EL (cell line): Measurements from ENCODE around the gene TTL.
"Not testable (repeated sequence)": the region's sequence is repeated elsewhere in the genome, so short reads cannot be mapped to it uniquely, and the experiment has no call there.

ENCODE experiments used
- DNase-seq: peaks from one replicate; pipeline ENCODE4 v3.0.0-alpha.2; 2016

TTL gene

GRCh38 chr2:112481528-112482233 is at the start of gene TTL:
TTL (plus strand) TSS chr2:112482156; CDS start chr2:112482345, 189 bp downstream.
- DNase-seq = peak; percentile 65

DNA sequence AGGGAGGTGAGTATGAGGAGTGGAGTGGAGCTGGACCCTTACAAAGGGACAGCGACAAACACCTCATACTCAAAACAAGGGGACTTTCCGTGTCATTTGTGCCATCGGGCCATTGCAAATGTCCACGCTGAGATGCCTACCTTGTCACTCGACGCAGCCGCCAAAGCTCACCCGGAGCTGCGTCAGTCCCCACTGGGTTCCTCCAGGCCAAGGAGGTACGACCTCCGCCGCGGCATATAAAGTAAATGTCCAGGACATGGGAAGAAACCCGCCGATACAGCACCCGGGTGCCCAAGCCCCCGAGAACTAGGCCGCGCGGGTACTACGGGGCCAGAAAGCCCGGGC is 49.6 kb upstream of the TTL start:
- DNase-seq = not testable (repeated sequence)

DNA sequence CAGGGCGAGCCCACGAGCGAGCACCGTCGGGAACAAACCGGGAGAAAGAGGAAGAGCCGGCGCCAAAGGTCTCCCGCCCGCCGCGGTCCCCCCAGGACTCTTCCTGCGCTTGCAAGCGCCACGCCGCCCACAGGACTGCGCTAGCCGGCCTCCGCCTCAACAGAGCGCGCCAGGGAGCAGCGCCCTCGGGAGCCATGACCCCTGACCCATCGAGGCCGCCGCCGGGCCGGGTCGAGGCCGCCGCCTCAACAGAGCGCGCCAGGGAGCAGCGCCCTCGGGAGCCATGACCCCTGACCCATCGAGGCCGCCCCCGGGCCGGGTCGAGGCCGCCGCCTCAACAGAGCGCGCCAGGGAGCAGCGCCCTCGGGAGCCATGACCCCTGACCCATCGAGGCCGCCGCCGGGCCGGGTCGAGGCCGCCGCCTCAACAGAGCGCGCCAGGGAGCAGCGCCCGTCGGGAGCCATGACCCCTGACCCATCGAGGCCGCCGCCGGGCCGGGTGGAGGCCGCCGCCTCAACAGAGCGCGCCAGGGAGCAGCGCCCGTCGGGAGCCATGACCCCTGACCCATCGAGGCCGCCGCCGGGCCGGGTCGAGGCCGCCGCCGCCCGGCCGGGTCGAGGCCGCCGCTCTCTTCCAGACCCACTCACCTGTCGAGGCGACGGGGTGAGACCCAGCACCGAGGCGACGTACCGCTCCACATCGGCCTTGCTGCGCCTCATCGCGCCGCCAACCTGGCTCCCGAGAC is 49.0 kb upstream of the TTL start:
- not testable (repeated sequence) for DNase-seq

GRCh38 chr2:112433480-112433879 is 48.5 kb upstream of the TTL start, which contains the start of gene RGPD8:
RGPD8 (minus strand) TSS chr2:112433645; CDS start chr2:112433453, 192 bp downstream.
- peak; percentile 86 for DNase-seq

- no peak for DNase-seq
Measured at GRCh38 chr2:112433932-112434730, 47.8 kb upstream of the TTL start.

DNA sequence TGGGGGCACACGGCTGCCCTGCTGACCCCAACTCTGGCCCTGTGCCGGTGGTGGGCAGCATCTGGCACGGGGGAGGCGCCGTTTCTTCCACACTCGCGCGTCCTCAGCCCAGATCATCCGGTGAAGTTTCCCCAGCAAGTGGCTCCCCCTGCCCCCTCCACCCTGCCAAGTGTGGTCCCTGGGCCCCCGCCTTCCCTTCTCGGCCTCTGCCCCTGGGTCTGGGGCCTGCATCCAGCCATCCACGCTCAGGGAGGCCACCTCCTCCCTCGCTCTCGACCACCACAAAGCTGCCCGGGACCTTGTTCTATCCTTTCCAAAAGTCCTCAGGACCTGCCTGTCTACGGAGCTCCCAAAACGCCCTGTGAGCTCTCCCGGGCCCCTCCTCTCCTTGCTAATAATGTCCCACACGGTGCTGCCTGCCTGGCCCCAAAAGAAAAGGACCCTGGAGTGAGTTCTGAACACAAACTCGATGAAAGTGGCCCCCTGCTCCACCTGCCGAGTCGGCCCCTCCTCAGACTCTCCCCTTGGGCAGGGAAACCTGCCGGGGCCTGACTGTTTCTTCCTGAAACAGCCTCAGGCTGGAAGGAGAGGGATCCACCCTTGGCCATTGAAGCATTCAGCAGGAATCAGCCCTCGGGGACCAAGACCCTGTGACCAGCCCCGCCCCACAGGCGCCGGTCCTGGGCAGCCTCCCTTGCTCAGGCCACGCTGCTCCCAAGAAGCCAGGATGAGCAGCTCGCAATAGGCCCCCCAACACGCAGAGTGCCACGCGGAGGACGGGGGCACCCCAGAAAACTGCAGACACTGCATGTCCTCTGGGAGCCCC is 46.9 kb upstream of the TTL start:
- DNase-seq = not testable (repeated sequence)

GRCh38 chr2:112435716-112436431 is 46.1 kb upstream of the TTL start:
- DNase-seq = not testable (repeated sequence)

- not testable (repeated sequence) for DNase-seq
Measured at GRCh38 chr2:112436993-112437392, 45.0 kb upstream of the TTL start.

- DNase-seq = not testable (repeated sequence)
Measured at GRCh38 chr2:112437405-112437831, 44.5 kb upstream of the TTL start.

DNA sequence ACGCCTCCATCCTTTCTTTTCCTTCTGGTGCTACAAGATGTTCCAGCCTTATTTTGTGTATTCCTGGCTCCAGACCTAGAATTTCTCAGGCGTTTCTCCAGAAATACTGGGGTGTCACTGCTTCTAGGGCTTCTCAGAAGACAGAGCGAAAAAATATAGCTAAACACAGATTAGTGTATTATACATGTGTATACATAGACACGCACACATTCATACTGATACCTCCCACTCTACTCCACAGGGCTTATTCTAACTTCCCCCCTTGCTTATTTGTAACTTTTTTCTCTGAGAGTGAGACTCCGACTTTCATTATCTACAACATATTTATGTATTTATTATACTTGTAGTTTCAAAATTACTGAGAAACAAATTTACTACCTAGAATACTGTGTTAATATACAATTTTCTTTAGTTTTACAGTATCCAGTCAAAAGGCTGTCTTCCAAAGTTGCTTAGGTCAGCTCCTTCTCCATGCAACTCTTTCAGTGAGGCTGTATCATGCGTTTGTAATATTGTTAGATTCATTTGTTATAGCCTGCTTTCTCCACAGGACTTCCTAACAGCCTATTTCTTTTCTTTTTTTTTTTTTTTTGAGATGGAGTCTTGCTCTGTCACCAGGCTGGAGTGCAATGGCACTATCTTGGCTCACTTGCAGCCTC is 43.2 kb upstream of the TTL start:
- DNase-seq = not testable (repeated sequence)

- DNase-seq = not testable (repeated sequence)
Measured at GRCh38 chr2:112444256-112444655, 37.7 kb upstream of the TTL start.

DNA sequence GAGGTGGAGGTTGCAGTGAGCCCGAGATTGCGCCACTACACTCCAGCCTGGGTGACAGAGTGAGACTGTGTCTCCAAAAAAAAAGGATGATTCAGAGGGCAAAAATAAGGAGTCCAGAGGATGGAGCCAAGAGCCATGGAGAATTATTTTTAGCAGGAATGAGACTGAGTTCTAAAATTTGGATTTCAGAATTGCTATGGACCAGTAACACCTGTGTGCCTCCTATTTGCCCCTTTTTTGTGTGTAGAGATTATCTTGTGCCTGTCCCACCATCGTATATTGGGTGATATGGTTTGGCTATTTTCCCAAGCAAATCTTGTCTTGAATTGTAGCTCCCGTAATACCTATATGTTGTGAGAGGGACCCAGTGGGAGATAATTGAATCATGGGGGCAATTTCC is 32.1 kb upstream of the TTL start:
- no peak for DNase-seq

- no peak for DNase-seq
Measured at GRCh38 chr2:112451317-112451716, 30.6 kb upstream of the TTL start.

DNA sequence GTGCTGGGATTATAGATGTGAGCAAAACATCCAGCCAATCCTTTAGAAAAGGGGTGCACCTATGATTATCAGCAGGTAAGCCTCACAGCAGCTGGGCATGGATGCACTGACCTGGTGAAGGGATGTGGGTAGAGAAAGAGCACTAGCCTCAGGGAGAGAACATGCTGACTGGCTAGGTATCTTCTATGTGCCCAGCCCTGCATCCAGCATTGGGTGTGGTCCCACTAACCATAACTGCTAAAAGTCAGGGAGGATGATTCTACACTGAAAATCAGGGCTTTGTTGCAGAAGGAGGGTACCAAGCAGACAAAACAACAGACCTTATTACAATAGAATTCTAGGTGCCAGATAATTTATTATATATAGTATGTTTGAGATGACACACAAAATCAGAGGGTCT is 27.4 kb upstream of the TTL start:
- DNase-seq = no peak

DNA sequence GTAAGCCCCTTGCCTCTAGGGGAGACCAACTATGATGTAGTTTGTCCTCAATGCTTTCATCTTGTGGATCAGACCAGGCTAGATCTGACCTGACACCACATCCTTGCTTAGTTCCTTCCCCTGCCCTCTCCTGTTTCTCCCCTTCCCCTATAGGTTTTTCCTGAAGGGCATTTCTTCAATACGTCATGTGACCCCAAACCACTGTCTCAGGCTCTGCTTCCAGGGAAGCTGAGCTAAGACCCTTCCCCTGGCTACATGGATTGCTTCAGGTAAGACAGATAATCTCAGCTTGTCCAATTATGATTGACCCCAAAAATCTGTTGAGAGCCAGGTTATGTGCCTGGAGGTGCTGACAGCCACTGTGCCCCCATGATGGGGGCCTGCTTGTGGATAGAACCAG is 22.6 kb upstream of the TTL start:
- no peak for DNase-seq

DNA sequence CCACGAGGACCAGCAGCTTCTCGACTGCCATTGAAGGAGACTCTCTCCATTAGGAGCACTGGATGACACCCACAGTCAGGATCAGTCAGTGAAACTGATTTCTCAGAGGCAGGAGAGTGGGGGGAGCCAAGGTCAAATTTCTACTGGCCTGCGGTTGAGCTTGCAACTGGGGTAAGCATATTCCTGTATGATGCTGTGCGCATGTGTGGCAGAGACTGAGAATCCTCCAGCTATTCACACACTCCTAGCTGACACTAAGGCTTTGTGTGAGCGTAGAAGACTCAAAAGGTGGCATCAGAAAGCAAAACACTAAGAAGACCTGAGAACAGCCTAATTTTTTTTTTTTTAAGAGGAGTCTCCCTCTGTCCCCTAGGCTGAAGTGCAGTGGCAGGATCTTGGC is 19.8 kb upstream of the TTL start:
- no peak for DNase-seq

DNA sequence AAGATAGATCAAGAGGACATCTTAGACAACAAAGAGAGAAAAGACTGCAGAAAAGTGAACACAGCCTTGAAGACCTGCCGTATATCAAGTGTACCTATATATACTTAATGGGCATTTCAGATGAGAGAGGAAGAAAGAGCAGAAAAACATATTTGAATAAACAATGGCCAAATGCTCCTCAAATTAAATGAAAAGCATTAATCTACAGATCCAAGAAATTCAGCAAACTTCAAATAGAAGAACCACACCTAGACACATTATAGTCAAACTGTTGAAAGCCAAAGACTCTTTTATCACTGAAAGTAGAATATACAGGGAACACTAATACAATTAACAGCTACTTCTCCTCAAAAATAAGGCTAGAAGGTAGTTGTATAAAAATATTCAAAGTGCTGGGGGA is 18.7 kb upstream of the TTL start:
- DNase-seq = no peak

- DNase-seq = no peak
Measured at GRCh38 chr2:112465382-112465781, 16.6 kb upstream of the TTL start.

DNA sequence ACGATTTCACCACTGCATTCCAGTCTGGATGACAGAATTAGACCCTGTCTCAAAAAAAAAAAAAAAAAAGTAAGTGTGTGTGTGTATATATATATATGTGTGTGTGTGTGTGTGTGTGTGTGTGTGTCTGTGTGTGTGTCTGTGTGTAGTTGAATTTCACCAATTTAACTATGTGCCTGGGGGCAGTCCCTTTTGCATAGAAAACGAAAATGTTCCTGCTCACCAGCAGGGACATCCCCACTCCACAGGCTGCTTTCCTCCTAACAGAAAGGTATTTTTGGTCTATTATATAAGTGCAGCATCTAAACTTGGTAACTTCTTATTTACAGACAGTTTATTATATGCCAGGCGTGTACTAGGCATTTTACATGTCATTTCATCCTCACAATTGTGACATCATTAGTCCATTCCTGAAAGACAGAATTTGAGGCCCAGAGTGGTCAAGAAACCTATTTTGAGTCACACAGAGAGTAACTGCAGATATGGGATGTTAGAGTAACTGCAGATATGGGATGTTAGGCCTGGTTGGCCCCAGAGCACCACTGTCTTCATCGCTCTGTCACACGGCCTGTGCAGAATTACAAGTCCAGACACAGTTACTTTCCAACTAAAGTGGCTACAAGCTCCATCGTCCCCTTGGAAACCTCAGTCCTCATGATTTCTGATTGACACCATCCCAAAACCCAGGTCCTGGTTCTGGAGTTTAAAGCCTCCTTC is 9.3 kb upstream of the TTL start:
- no peak for DNase-seq

DNA sequence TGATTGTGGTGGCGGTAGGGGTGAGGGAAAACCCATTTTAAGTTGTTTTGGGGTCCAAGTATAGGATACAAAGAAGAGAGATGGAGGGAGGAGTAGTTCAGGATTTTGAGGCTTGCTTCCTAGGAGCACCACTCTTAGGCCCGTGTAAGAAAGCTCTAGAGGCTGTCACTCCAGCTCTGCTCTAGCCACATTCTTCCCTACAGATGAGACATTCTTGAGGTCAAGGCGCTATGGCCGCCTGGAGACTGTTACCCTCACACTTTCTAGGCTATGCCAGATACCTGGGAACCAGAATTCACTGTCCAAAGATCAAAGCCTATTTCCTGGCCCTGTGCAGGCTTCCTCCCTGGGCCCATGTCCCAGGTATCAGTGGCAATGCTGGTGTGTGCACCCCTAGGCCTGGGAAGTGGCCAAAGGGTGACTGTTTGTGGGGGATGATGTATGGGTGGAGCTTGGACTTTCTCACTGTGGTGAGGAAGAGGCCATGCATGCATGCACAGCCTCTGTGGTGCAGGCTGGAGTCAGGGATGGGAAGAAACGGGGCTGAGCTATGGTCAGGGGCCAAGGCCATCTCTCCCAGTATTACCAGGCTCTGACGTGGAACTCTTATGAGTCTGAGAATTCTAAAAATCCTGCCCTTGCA is 7.0 kb upstream of the TTL start:
- peak; percentile 52 for DNase-seq
